T-helper 2 cell (primary cell): ENCODE data around the gene EDEM3.
"Not testable (repeated sequence)": the region's sequence is repeated elsewhere in the genome, so short reads cannot be mapped to it uniquely, and the experiment has no call there.

Experiments
- DNase-seq, 5 experiments: peaks; one replicate each; pipeline versions ENCODE4 v3.0.0 to v3.0.0-alpha.2; 2012 to 2022
- total RNA-seq, 2 donors: gene quantifications; one replicate each; lab custom pipeline; 2026; lab: John Stamatoyannopoulos, UW

The EDEM3 gene, protein sequence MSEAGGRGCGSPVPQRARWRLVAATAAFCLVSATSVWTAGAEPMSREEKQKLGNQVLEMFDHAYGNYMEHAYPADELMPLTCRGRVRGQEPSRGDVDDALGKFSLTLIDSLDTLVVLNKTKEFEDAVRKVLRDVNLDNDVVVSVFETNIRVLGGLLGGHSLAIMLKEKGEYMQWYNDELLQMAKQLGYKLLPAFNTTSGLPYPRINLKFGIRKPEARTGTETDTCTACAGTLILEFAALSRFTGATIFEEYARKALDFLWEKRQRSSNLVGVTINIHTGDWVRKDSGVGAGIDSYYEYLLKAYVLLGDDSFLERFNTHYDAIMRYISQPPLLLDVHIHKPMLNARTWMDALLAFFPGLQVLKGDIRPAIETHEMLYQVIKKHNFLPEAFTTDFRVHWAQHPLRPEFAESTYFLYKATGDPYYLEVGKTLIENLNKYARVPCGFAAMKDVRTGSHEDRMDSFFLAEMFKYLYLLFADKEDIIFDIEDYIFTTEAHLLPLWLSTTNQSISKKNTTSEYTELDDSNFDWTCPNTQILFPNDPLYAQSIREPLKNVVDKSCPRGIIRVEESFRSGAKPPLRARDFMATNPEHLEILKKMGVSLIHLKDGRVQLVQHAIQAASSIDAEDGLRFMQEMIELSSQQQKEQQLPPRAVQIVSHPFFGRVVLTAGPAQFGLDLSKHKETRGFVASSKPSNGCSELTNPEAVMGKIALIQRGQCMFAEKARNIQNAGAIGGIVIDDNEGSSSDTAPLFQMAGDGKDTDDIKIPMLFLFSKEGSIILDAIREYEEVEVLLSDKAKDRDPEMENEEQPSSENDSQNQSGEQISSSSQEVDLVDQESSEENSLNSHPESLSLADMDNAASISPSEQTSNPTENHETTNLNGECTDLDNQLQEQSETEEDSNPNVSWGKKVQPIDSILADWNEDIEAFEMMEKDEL
- 75.1 to 112 reads per million in 2 donors for total RNA-seq

DNA sequence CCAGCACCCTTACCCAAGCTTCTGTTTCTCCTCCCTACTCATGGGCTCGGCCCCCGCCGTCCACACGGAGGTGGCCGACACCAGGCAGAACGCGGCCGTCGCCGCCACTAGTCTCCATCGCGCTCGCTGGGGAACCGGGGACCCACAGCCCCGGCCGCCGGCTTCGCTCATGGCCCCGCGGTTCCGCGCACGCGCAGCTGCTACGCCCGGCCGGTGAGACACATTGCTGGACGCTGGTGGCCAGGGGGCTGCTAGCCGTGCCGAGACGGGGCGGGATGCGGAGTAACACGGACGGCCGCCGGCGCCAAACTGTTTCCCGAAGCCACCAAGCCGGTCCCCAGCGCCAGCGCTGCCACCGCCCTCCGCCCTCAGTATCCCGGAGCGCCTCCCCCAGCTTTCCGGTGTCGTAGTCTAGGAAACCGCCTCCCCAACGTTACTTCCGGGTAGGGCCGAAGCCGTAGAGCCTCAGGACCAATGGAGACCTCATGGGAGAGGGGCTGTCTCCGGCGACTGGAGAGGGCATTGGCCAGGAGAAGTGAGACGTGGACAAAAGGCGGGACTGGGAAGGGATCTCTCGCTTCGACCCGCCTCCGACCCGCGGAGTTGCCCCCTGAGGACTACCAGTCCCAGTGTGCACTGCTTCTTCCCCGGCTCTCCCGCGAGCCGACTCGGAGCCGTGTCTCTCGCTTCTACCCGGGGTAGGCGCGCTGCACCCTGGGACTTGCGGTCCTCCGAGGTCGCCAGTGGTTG, at the start of gene EDEM3:
Gene EDEM3 (minus strand): TSS at position 383 of the 750 bp plus-strand sequence. CDS start 212 bp downstream, at position 171.
- peak; percentile 90 to 100 (median 98) for DNase-seq

DNA sequence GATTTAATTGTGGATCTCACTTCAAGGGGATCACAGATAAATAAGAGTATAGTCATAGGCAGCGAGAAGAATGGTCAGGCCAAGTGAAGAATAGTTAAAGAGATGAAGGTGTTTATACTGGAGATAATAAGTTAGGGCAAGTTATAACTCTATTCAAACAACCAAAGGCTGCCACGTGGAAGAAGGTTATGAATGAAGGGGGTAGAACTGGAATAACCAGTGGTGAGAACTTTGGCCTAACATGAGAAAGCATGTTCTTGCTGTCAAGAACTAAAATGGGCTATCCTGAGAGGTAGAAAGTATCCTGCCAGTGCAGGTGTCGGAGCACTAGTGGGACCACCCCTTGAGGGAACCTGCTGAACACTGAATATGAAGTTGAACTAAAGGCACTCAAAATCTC, 49.6 kb upstream of the EDEM3 start:
- DNase-seq: no peak

DNA sequence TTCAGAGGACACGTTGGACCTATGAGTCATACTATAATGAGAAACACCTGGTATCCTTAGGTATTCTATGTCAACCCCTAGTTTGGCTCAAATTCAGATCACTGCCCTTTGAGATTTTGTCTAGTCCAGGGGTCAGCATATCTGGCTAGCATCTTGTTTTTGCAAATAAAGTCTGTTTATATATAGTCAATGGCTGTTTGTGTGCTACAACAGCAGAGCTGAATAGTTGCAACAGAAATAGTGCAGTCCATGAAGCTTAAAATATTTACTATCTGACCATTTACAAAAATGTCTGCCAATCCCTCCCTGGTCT, 48.5 kb upstream of the EDEM3 start:
- no peak for DNase-seq

DNA sequence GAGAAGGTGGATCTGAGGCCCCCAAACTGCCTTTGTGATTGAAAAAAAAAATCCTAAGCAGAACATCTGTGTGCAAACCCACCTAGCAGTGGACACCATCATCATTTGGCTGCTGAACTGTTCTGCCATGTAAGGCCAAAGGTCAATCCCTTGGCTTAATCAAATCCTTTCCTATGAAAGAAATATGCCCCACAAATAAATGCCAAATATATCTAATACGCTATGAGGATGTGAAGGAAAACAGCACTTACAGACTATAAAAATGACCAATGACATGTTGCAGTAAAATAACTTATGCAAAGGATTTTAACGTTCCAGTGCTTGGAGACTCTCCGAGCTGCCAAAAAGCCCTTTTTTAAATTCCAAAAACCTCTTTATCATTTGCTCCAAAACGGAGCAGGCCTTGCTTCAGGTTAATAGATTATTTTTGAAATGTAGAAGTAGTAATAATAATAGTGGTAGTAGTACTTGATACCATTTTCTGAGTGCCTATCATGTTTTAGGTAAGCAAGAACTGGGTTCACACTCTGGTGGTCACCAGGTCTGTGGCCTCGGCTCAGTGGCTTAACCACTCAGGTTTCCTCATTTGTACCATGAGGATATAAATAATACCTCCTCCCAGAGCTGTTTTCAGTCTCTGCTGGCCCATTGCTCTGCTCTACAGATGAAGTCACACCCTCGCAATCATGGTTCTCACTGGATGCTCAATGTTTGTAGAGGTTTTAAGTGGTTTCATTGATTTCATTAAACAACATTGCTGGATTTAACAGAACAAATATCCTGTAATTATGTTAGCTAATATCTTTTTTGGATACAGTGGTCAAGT, 47.9 kb upstream of the EDEM3 start:
- no peak for DNase-seq

DNA sequence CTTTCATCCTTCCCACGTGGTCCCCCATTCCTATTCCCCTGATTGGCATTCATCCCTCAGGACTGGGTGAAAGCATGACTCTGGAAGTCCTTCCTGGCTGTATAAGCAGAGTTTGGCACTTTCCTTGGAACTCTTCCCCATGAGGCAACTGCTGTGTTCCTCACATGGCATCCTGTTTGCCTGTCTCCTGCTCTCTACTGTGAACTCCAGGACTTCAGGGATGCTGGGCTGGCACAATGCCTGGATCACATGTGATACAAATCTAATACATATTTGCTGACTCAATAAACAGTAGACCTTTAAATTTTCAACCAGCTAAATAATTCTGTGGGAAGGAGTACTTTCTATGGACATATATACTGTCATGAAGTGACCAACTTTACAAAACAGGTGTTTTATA, 46.8 kb upstream of the EDEM3 start:
- no peak for DNase-seq

DNA sequence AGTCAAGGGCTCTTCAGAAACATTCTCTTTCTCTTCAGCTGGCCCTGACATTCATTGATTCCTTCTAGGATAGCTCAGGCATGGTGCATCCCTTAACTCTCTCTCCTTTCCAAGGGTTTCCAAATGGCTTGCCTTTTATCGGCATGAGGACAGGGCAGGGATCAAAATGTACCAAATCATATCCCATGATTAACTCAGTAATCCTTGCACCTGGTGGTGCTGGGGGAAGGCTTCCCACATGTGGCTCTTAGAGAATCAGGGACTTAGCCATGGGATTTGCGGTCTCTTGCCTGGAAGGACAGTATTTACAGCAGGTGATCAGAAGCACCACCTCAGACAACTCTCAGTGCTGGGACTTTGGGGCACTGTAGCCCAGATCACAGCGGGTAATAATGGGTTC, 46.2 kb upstream of the EDEM3 start:
- no peak for DNase-seq

DNA sequence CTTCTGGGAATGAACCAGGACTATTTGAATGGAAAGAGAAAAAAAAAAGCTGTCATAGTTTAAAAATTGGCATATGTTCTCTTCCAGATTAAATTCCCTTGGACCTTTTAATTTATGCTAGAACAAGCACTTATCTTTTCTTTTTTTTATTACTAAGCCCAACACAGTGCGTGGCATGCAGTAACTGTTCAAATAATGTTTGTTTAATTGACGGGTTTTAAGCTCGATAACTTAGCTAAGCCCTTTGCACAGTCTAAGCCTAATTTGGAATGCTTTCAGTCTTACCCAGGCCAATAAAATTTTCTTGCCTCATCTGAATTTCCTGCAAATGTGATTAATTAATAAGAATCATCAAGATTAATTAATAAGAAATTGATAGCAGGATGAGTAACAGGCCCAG, 39.3 kb upstream of the EDEM3 start:
- DNase-seq: no peak

DNA sequence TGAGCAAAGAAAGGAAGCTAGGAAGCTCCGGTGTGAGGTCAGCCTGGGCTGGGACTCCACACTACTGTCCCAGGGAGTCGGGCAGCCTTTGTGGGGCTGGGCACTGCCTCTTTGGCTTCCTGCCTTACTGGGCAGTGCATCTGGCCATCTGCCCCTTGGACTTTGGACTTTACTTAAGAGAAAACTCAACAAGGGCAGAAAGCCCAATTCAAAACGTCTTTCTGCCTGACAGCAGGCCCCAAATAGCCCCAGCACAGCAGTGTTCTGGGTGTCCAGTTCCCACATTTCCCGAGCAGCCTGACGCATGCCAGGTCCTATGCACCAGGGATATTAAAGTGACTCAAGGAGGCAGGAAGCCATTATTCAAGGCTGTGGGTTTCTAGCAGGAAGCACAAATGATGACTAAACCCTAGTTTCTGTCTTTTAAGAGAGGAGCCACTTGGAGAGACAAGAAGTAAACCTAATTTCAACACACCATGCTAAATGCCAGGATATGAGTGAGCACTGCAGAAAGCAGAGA, 37.9 kb upstream of the EDEM3 start:
- peak in 1 of 5 experiments; percentile 39 for DNase-seq

DNA sequence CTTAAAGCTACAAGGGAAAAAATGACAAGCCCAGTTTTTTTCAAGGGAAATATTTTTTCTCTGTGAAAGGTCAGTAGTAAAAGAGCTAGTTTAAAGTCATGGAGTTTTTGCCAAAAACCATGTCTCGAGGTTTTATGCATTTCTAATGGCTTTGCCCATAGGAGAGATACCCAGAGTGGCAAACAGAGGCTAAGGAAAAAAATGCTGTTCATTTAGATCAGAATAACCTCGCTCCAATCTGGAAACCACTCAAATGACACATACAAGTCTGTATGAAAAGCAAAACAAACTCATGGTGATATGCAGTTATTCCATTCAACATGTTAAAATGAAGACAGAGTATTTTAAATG, 36.9 kb upstream of the EDEM3 start:
- no peak for DNase-seq

DNA sequence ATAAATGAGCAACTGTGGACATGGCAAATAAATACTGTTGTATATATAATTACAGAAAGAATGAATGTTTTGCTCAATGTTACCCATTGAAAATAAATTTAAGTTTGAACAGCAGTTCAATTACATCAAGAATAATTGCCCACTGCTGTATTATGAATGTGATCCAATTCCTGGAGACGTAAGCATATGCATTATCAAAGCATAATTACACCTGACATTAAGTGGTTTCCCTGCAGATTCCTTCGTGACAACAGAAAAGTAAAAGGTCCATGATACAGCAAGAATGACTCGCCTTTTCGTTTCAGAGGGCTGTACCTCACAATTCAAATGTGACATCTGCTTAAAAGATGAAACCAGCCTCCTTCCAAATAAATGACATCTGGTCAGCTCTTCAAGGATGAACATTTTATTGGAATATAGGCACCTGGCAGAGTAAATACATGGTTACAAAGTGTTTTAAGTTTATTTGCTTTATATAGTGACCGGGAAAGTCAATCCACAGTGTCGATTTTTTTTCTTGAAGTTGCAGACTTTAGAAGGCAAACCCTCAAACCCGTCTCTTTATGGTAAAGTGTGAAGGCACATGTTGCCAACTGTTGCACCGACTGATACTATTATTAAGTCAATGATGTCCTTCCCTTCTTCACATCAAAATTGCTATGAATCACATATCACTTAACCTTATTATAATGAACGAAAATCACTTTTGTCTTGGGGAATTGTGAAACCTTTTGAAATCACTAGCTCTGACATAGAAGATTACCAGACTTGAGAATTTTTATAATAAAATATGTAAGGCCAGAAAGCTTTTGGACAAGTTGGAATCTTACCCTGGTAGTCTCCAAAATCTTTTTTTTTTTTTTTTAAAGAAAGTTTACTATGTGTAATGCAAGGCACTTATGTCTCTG, 36.2 kb upstream of the EDEM3 start:
- DNase-seq: no peak

DNA sequence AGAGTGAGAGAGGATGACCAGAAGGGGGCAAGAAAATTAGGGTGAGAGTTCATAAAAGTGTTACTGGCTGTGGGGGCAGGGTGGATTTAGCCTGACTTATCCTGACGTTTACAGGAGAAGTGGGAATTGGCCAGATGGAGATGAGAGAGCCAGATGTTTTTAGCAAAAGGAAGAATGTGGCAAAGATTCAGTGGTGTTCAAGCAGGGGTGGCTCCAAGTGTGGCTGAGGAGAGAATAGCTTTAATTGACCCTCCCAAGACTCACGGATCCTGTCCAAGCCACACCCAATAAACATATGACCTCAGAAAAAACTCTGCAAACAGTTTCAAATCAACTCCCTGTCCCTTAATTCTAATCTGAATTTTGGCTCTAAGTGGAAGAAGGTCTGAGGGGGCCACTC, 35.2 kb upstream of the EDEM3 start:
- DNase-seq: no peak

DNA sequence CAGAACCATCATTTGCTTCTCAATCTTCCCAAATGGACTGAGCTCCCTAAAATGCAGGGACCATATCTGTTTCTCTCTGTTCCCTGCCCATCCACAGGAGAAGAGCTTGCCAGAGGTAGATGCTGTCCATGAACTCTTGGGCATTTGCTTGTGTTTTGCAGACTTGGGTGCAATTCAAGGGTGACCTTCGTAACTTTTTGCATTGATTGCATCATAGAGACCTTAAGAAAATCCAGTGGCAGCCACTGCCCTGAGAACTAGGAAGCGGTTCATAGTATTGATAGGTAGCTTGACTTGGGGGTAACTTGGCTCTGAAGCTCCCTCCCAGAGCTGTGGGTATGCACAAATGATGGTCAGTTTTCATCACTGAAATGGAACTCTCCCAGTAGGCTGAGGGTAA, 34.3 kb upstream of the EDEM3 start:
- no peak for DNase-seq

DNA sequence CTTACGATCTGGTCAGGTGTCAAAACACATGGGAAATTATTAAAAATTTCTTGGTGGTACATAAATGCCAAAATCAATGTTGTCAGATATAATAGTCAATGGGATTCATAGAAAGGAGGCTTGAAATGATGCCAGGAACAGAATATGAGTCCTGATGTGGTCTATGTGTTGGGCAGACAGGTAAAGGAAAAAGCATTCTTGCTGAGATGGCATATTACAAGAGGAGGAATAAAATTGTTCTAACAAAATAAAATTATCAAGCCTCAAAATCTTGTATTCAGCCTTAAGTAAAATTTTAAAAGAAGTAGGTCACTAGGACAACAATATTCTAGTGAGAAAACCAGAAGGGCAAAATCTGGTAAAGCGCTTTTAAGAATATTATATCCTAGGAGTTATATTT, 30.9 kb upstream of the EDEM3 start:
- DNase-seq: no peak

DNA sequence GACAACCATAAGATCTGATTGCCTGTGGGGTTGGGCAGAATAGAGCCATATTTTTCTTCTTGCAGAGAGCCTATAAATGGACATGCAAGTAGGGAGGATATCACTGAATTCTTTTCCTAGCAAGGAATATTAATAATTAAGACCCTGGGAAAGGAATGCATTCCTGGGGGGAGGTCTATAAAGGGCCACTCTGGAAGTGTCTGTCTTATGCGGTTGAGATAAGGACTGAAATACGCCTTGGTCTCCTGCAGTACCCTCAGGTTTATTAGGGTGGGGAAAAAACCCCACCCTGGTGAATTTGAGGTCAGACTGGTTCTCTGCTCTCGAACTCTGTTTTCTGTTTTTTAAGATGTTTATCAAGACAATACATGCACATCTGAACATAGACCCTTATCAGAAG, 29.1 kb upstream of the EDEM3 start:
- DNase-seq: not testable (repeated sequence)

DNA sequence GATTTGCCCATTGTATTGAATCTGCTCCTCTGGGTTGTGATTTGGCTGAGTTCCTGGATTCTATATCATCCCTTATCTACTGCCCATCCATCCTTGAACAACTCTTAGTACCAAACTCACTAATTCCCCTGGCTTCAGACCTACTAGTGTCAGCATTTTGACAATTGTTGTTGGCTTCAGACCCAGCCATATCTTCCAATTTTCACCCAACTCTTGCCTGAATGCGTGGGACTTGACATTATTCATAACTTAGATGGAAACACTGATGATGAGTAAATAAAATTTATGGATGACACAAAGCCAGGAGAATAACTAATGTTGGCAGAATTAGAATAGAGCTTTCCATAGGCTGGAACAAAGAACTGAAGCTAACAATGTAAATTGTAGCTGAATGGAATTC, 27.3 kb upstream of the EDEM3 start:
- no peak for DNase-seq

DNA sequence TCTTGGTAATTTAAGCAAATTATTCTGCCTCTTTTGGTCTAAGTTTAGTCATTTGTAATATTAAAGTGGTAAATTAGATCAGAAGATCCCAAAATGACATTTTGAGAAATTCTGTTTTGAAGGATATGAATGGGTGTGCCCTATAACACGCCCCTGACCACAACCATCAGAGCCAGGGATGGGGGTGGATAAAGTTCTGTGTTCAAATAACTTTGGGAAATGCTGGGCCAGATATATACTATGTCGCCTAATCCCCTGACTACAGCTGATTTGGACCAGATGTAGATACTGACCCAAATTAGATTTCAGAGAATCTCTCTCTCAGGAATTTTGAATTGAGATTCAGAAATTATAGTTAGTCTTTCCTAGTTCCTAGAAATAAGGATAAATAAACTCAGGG, 21.2 kb upstream of the EDEM3 start:
- DNase-seq: no peak

DNA sequence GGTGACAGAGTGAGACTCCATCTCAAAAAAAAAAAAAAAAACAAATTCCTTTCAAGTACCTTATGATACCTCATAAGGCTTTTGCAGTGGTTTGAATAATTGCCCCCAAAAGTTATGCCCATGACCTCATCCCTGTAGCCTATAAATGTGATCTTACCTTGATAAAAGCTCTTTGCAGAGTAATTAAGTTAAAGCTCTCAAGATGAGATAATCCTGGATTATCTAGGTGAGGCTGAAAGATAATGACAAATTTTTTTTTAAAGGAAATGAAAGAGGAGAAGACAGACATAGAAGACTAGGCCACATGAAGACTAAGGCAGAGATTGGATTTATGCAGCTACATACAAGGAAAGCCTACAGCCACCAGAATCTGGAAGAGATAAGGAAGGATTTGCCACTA, 20.7 kb upstream of the EDEM3 start:
- DNase-seq: no peak

DNA sequence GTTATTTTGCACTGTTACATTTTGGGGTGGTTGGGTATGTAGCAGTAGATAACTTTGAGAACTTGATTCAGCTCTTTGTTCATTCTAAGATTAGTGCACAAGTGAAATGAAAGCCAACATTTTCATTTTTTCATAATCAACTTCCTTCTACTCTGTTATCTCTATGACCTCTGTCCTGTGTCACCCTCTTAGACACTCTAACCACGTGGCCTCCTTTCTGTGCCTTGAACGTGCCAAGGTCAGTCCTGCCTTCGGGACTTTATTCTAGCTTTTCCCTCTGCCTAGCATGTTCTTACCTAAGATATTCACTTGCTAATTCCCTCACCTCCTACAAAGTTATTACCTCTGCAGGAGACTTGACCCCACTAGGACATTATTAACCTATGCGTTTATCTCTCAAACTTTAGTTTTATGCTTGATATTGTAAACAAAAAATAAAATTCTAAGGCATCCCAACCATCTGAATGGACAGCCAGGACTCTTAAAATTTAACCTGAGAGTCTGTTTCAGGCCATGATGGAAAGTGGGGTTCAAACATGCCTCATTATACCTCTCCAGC, 19.2 kb upstream of the EDEM3 start:
- DNase-seq: no peak

DNA sequence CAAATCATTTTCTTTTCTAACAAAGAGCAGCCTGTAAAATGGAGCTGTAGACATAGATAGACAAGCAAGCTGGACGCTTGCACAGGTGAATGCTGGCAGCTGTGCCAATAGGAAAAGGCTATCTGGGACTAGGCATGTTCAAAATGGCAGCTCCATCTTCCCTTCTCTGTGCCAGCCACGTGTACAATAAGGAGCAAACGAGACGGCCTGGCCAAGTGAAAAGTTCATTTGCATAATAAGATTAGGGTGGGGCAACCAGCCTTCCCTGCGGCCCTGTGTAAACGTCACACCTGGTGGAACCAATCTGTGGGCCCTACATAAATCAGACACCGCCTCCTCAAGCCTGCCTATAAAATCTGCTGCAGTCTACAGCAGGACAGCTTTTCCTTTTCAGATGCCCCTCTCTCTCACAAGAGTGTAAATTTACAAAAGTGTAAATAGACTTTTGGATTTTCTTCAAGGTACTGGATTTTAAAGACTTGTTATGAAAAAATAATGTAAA, 16.6 kb upstream of the EDEM3 start:
- no peak for DNase-seq

DNA sequence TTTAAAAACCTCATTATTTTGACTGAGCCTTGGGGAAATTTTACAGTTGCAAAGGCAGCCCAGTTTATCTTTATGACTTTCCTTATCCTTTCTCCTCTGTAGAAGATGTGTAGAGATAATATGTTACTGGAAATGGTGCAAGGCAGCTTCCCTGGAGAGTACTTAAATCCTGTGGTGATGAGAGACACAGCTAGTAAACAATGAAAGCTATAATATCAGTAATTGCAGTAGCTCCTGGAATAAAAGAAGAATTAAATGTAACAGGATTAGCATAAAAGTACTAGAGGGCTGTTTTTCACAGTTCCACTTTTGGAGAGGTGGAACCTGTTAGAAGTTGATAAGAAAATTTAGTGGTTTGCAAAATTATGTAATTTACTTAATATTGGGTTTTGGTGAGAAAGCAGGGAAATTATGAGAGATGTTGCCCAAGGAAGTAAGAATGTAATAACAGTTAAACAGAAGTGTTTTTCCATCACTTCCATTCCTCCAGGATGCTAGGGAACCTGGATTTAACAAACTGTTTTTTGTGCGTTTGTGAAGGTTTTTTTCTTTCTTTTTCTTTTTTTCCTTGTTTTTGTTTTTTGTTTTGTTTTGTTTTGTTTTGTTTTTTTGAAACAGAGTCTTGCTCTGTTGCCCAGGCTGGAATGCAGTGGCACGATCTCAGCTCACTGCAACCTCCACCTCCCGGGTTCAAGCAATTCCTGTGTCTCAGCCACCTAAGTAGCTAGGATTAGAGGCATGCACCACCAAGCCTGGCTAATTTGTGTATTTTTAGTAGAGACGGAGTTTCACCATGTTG, 15.7 kb upstream of the EDEM3 start:
- DNase-seq: no peak
